ENCODE data around the gene ATPAF1. TPM values are rescaled to one million over a fixed set of nuclear protein-coding genes. Genes with fewer than 3 reads are reported as not detected.
A peak's percentile ranks its signal among the peaks of the same experiment; 100 is the strongest.

The ATPAF1 gene
- total and polyA plus RNA-seq, 9 of the 15 experiments (the other 6 are each of a cell fraction or from before 2014, with no cell fraction given) = 6.3 to 56.2 (median 27.4) TPM

GRCh38 chr1:46616277-46617107 is 51.7 kb downstream of the ATPAF1 start, which contains the start of gene MOB3C (continued):
- TF ChIP-seq ZNF407 (IDR thresholded peaks at IDR 0.05; ENCODE audit: low read depth) (no peak), HLTF (IDR thresholded peaks at IDR 0.05) (no peak), CREB1 (IDR thresholded peaks at IDR 0.05) (no peak), CREB1 (CRISPR knock-in tag; IDR thresholded peaks at IDR 0.05) (peak; percentile 27; the same call in 1 of the 2 replicates), NR3C1 (CRISPR knock-in tag; IDR thresholded peaks at IDR 0.05) (no peak)

Data from K562 (cell line).